Right hindlimb (tissue), 1 donor: ENCODE results near the gene RMC1.
A peak's percentile ranks its signal among the peaks of the same experiment; 100 is the strongest.
"Not testable (repeated sequence)": the region's sequence is repeated elsewhere in the genome, so short reads cannot be mapped to it uniquely, and the experiment has no call there.

Experiments used
- DNase-seq: peaks from one replicate; pipeline ENCODE4 v3.0.0-alpha.2; 2018

Gene RMC1

DNA sequence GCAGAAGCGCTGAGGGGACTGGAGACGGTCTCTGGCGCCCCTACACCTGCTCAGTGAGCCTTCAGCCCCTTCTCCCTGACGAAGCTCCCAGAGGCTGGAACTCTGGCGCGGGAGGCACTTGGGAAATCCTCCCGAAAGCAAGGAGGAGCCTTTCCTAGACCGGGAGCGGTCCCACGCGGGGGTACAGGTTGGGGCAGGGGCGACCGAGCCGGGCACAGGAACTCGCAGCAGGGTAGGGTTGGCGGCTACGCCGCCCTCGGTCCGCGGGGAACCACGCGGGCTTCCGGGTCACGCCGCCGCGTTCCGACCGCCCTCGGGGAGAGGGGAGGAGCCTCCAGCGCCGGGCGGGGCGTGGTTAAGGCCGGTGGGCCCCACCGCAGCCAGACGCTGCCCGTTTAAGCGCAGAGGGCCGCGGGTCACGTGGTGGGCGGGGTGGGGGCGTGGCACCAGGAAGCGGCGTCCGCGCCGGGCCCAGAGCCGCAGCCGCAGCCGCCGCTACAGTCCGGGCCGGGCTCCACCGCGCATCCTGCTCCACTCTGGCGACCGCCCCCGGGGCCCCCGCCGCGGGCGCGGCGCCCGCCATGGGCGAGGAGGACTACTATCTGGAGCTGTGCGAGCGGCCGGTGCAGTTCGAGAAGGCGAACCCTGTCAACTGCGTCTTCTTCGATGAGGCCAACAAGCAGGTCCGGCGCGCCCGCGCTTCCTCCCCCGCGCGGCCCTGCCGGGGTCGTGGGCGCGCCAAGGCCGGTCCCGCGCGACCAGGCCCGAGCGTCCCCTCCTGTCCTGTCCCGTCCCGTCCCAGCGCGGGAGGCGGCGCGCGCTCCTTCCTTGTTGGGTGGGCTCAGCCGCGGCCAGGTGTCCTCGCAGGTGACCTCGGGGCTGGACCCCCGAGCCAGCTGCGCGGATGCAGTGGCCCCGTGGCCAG lies at the start of gene RMC1:
TSS of gene RMC1 (plus strand) at position 474 of the 925 bp plus-strand sequence. CDS start at position 582, 108 bp downstream.
- DNase-seq = peak; percentile 95

DNA sequence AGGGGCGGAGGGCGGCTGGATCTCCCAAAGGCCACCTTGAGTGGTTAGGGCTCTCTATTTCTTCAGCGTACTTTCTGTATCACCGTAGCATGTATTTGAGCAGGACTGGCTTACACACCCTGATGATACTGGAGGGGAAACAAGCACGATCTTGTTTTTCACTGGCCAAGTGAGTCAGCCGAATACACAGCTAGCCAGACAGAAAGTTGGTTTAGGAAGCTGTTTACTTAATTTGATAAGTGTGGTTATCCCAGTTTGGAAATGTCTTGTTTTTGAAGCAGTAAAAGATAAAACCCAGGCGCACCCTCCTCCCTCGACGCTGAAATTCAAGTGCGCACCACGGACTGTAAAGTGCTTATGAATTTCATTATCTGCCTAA lies 49.6 kb upstream of the RMC1 start:
- no peak for DNase-seq

DNA sequence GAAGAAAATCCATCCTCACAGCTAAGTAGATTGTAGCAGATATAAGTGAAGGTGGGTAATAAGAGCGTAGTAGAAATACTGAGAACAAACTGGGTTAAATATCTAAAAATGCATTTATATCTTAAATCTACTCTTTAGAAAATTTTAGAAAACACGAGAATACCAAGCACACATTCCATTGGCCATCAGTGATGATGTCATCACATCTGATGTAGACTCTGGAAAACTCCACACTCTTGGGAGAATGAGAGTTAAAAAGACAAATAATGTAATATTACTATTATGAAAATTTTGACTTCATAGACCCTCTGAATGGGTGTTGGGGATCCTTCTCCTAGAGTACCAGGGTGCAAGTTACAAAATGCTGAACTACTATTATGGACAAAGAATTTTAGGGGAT lies 46.5 kb upstream of the RMC1 start:
- DNase-seq = no peak

DNA sequence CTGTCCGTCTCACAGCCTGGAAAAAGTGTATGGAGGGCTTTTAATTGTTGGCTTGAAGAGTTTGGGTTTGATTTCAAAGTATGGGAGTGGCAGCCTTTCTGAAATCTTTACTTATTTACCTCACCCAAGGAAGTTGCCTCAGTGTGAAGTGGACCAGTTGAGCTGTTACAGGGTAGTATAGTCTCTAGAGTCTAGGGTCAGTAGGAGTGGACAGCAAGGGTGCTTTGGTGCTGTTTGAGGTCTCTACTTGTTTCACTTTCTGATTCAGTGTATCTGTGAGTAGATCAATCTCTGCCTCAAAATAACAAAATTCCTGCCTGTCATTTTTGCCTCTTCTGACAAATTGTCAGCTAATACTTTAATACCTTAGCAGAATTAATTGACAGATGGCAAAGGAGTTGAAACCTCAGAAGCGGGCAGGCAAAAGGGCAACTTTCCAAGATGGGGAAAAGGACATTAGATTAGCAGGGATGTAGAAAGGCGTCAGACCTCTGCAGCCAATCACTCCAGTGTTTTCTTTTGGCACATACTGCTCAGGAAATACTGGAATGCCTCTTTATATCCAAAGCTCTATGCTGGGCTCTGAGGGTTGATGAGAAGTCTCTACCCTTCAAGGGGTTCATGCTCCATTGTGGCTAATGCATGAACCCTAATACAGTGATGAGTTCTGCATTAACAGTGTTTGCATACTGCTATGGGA lies 44.3 kb upstream of the RMC1 start:
- DNase-seq = no peak

DNA sequence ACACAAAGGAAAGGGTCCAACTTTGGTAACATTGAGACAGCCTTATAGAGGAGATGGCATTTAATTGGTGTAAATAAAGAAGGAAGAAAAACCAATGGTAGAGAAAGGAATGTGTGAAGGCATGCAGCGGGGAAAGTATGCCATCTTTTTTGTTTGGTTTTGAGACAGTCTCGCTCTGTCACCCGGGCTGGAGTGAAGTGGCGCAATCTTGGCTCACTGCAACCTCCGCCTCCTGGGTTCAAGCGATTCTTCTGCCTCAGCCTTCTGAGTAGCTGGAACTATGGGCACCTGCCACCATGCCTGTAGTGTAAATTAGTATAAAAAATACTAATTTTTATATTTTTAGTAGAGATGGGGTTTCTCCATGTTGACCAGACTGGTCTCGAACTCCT lies 43.8 kb upstream of the RMC1 start:
- no peak for DNase-seq

DNA sequence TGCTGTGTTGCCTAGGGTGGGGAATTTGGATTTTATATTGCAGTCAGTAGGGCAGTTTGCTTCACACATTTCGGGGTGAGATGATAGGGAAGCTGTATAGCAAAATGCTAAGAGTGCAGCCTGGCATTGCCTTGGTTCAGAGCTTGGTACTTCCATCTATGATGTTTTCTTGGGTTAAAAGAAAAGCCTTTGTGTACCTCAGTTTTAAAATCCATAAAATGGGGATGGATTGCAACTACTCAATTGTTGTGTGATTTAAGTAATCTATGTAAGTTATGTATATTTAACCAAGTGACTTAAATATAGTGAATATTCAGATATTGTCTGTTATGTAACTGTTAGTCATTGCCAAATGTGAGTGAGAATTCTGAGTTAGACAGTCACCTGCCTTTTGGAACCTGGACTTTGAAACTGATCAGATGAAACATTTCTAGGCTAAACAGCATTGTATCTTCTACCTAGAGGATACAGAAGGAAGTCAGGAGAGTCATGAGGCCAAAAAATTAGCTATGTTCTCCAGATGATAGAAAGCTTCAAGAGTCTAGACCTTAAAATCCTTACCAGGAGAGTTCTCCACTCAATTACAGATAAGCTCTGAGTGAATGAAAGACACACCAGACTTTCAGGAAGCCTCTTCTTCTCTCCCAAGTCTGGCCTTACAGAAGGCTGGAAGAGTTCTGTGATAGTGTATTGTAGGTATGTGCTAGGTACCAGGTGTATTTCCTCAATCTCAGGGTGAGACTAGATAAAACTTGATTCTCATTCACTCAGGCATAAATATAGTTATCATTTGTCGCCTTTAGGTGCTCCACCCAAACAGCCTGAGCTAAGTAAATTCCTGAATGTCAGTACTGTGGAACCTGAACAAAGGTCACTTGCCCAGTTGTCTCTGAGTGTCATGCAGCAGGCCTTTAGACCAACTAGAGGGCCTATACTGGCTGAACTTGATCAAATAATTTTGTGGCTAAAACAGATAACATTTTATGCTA lies 42.7 kb upstream of the RMC1 start:
- no peak for DNase-seq

DNA sequence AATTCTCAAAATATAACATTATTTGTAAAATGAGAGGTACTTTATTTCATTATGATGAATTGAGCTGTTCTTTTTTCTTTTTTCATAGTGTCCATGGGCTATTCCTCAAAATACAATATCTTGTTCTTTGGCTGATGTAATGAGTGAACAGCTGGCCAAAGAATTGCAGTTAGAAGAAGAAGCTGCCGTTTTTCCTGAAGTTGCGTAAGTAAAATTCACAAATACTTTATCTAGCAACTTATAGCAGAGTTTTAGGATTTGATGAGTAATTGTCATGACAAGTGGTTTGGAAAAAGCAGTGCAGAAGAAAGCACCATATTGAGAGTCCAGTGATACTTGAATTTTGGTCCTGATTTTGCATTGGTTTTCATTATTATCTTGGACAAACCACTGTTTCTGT lies 40.4 kb upstream of the RMC1 start:
- DNase-seq = no peak

DNA sequence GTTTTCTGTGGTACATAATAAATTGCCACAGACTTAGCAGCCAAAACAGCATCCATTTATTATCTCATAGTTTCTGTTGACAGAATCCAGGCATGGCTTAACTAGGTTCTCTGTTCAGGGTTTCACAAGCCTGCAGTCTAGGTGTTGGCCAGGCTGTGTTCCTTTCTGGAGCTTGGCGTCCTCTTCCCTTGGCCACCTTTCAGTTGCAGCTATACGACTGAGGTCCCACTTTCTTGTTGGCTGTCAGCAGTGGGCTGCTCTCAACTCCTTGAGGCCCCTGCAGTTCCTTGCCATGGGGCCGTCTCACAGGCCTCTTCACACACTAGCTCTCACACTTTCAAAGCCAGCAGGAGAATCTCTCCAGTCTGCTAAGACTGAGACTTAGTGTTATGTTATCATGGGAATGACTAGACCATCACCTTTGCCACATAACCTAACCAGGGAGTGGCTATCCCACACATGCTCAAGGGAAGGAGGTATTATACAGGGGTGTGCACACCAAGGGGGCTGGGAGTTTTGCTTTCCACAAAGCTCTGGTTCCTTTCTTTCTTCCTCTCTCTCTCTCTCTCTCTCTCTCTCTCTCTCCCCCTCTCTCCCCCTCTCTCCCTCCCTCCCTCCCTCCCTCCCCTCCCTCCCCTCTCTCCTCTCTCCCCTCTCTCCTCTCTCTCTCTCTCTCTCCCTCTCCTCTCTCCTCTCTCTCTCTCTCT lies 34.4 kb upstream of the RMC1 start:
- peak; percentile 35 for DNase-seq

DNA sequence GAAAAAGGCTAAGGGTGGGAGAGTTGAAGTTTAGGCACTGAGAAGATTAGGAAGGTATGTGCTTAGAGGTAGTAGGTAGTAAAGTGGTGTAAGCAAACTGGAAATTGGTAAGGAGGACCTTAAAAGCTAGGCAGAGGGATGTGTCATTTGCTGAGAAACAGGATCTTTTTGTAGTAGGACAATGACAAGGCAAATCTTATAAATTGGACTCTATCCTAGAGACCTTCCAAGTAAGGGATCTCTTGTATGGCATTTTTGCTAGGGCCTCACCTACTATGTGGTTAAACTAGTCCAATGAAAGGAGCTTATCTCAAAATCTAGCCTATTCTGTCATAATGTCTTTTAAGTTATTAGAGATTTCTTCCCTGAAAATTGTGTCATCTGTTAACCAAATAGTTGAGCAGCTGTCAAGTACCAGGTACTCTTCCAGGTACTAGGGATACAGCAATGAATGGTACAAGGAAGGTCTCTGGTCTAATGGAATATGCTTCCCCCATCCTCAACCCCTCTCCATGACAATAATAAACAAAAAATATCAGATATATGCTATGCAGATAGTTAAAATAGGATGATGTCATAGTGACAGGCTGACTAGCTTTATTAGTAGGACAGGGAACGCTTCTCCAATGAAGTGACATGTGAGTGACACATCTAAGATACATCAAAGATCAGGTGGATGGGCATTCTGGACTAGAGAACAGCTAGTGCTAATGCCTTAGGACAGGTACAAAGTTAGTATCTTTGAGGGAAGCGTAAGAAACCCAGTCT lies 32.5 kb upstream of the RMC1 start:
- no peak for DNase-seq

DNA sequence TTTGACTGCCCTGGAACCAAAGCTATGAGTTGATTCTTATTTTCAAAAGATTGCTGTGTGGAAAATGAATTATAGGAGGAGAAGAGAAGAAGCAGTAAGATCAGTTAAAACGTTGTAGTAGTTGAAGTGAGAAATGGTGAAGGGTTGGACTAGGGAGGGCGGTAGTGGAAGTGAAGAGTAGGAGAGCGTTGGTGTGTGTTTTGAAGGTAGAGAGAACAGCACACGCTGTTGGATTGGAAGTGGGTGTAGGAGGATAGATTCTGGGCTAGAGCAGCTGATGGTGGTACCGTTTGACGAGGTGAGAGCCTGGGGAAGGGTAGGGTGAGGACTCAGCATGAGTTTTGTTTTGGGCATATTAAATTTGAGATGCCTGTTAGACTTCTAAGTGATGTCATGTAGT lies 31.8 kb upstream of the RMC1 start:
- no peak for DNase-seq

DNA sequence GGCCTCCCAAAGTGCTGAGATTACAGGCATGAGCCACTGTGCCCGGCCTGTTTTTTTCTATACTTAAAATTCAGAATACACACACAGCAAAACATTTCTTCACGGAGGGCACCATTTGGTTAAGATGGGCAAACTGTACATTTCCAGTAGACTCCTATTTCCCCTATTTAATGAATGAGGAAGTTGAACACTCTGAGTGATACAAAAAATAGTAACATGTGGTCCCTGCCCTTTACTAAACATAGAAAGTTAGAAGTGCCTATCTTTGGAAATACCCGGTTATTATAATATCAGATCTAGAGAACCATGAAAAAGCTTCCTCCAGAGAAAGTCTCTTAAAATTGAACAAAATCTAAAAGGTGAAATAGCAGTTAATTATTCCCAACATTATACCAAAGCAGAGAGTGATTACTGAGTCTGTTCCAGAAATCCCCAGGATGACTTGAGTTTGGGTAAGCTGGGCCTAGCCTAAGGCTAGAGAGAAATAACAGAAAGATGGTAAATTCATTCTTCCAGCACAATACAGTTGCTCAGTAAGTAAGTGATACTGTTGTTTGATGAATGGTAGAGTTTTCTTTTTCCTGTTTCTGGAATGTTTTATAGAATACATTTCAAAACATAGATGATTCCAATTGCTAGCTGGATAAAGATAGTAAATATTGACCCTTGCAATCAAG lies 23.3 kb upstream of the RMC1 start:
- no peak for DNase-seq

DNA sequence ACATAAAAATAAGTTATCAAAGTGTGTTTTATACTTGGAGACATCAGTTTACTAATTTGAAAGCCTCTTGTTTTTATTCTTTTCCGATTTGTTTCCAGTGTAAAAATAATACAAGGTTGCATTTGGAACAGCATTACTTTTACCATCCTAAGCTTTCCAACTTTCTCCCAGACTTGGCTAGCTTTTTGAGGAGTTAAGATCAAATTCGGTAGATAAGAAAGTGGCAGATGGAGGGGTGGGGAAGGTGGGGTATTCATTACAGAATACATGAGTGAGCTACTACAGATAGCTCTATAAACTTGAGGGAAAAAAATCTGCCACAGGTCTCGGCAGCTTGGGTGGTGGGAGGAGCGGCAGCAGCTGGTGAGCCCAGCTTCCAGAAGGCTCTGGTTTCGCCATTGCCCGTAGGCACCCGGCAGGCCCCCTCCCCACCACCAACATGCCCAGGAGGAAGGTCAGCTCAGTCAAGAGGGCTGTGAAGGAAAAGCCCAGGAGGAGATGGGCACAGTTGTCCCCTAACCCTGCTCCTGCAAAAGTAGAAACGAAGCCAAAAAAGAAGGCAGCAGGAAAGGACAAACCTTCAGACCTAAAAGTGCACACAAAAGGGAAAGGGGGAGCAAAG lies 18.6 kb upstream of the RMC1 start:
- no peak for DNase-seq

DNA sequence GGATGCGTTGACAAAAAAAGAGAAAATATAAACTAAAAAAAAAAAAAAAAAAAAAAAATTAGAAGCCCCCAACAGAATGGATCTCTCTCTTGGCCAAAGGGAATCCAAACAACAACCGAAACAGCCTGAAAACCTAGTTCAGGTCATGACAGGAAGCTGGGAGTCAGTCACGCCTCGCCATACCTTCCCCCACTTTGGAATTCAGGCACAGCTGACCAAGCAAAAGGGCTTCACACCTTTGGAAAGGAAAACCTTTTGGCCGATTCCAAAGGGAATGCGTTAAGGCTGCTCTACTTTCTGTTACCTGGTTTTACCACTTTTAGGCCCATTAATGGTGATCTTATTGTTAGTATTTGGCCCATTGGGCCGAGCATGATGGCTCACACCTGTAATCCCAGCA lies 17.9 kb upstream of the RMC1 start:
- DNase-seq = no peak

DNA sequence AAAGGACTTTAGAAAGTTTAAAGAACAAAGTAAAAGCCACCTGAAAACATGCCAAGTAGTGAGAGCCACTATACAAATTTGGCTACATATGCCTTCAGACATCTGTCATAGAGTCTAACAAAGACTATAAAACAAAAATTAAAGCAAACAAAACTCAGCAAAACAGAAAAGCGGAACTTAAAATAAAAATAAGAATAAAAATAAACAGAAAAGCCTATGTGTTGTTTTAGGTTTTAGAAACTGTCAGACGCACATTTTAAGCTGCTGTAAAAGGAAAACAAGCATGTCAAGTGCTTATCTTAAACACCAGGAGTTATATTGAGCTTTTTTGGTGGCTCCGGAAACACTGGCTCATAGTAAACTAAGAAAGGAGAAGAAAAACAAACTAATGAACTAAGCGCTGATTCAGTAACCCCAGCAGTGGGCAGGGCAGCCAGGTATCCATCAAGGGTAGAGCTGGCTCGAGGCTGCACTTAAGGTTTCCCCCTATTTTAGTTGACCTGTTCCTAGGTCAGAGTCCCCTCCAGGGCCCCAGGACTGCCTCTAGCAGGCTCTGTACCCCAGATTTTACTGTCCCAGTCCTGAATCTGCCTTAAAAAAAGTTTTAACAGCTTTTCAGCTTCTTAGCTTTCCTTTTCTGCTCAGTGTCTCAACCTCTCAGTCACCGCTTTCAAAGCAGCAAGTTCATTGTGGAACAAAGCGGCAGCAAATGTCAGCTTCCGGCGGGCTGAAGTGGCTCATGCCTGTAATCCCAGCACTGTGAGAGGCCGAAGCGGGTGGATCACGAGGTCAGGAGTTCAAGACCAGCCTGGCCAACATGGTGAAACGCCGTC lies 15.4 kb upstream of the RMC1 start:
- DNase-seq = no peak

DNA sequence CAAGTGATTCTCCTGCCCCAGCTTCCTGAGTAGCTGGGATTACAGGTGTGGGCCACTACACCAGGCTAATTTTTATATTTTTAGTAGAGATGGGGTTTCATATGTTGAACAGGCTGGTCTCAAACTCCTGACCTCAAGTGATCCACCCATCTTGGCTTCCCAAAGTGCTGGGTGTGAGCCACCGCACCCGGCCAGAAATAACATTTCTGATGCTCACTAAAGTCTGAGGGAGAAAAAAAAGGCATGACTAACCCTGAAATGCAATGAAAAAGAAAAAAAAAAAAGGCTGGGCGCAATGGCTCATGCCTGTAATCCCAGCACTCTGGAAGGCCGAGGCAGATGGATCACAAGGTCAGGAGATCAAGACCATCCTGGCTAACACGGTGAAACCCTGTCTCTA lies 13.7 kb upstream of the RMC1 start:
- DNase-seq = not testable (repeated sequence)

DNA sequence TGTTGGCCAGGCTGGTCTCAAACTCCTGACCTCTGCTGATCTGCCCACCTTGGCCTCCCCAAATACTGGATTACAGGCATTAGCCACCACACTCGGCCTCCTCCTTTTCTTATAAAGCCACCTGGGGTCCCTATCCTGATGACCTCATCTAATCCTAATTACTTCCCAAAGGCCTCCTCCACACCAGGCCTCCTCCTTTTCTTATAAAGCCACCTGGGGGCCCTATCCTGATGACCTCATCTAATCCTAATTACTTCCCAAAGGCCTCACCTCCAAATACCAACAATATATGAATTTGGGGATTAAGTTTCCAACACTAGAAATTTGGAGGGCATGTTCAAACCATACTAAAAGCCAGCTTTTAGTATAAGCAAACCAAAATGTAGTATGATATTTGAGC lies 9.7 kb upstream of the RMC1 start:
- no peak for DNase-seq

DNA sequence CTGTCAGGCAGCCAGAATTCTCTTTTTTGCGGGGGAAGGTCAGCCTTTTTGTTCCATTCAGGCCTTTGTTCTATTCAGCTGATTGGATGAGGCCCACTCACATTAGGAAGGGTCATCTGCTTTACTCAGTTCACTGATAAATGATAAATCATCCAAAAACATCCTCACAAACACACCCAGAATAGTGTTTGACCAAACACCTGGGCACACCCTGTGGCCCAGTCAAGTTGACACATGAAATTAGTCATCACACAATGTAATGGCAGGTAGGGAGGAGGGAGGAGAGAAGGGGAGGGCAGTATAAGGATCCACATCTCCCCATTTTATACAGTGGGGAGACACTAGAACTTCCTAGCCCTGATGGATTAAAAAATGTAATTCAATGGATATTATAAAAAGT lies 8.3 kb upstream of the RMC1 start:
- no peak for DNase-seq

DNA sequence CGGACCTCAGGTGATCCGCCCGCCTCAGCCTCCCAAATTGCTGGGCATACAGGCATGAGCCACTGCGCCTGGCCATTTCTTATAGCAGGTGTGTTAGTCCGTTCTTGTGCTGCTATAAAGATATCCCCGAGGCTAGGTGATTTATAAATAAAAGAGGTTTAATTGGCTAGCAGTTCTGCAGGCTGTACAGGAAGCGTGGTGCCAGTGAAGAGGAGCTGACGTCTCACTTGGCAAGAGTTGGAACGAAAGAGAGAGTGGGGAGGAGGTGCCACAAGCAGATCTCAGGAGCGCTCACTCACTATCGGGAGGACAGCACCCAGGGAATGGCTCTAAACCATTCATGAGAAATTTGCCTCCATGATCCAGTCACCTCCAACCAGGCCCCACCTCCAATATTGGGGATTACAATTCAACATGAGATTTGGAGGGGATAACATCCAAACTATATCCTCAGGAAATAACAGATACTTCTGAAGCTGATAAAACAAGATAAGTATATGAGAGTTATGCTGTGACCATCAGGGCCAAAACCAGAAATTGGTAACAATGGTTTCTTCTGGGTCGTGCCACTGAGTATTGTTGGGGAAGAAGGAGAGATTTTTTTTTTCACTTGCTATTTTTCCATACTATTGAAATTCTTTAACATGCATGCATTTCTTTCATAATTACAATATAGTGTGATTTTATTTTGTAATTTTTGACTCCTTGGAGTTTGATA lies 7.4 kb upstream of the RMC1 start:
- DNase-seq = no peak

DNA sequence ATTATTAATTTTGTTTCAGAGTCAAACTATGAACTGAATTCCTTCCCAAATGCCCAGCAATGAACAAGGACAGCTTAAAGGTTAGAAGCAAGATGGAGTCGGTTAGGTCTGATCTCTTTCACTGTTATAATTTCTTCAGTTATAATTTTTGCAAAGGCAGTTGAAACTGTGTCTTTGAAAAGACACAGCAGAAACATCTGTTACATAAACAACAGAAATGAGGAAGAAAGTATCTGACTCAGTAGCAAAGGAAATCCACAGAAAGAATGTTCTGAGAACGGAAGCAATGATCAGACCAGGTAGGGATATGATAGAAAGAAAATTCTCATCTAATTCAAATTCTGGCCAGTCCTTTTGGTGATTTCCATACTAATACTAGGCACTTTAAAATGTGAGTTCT lies 5.2 kb upstream of the RMC1 start:
- no peak for DNase-seq
